Tibial nerve (tissue), 4 donors: ENCODE data around the gene NYAP2.

Experiments
- EP300 ChIP-seq, 2 donors: sonication (generic); formaldehyde crosslinking; IDR thresholded peaks; one replicate each; pipeline ENCODE4 v1.6.1; 2017; ENCODE audit warnings: antibody characterized with exemption in 2 of 2, mild to moderate bottlenecking in 1 of 2
- TF ChIP-seq, protein P1 (sequence below), 5 experiments: fragments of 200-600 bp in 3 of 5; fragments of 450-650 bp in 2 of 5; sonication (generic) in 3 of 5; IDR thresholded peaks; one replicate each; pipeline ENCODE4 v1.5.1; 2016 to 2019; ENCODE audit warnings: antibody characterized with exemption in 5 of 5, mild to moderate bottlenecking in 3 of 5, moderate library complexity in 2 of 5

DNA sequence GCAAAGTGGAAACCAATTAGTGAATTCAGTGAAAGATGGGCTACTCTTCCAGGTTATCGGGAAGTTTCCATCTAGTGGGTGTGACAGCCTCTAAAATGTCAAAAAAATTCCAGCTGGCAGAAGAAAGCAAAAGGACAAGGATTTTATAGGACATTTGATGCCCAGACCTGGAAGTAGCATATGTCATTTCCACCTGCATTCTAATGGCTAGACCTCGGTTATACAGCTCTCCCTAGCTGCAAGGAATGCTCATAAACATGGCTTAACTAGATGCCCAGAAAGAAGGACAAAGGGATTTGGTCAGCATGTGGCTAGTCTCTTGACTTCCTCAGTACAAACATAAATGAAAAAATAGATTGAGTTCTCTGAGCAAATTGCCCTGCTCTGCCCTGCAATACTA is 215.4 kb downstream of the NYAP2 start:
- TF ChIP-seq, protein P1, sequence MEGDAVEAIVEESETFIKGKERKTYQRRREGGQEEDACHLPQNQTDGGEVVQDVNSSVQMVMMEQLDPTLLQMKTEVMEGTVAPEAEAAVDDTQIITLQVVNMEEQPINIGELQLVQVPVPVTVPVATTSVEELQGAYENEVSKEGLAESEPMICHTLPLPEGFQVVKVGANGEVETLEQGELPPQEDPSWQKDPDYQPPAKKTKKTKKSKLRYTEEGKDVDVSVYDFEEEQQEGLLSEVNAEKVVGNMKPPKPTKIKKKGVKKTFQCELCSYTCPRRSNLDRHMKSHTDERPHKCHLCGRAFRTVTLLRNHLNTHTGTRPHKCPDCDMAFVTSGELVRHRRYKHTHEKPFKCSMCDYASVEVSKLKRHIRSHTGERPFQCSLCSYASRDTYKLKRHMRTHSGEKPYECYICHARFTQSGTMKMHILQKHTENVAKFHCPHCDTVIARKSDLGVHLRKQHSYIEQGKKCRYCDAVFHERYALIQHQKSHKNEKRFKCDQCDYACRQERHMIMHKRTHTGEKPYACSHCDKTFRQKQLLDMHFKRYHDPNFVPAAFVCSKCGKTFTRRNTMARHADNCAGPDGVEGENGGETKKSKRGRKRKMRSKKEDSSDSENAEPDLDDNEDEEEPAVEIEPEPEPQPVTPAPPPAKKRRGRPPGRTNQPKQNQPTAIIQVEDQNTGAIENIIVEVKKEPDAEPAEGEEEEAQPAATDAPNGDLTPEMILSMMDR (IDR thresholded peaks at IDR 0.05): no peak
- TF ChIP-seq EP300 (IDR thresholded peaks at IDR 0.05): no peak
